HG03066 (cell line): ENCODE measurements around the gene DBNDD1.

Source experiments
- ATAC-seq: cut with Tn5 transposase; IDR thresholded peaks from one replicate; pipeline ENCODE4 v1.9.1; 2021; ENCODE audit warnings: low read depth; ENCODE audit not compliant: unreplicated experiment

The DBNDD1 gene

DNA sequence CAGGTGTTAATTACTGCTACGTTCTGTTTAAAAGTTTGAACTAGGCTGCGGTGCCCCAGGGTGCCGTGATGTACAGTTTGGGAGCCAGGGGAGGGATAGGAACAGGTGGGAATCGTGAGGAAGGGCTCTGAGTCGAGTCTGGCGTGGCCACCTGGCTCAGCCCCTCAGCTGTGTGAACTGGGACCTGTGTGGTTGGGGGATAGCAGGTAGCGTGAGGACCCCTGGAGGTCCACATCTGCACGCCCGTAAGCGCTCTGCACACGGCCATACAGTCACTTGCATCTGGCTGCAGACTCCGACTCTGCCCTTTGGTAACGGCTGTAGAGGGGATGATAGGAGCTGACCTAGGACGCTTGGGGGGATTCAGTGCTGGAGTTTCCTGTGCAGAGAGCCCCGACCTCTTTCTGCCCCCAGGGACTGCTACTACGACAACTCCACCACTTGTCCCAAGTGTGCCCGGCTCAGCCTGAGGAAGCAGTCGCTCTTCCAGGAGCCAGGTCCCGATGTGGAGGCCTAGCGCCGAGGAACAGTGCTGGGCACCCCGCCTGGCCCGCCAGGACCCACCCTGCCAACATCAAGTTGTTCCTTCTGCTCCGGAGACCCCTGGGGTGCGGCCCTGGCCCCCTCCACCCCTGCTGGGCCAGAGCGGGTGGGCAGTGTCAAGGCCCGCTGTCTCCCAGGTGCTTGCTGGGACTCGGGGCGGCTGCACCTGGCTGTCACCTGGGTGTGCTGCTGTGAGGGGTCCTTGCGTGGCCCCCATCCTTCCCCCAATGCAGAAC, 53.6 kb downstream of the DBNDD1 start:
- no peak for ATAC-seq

DNA sequence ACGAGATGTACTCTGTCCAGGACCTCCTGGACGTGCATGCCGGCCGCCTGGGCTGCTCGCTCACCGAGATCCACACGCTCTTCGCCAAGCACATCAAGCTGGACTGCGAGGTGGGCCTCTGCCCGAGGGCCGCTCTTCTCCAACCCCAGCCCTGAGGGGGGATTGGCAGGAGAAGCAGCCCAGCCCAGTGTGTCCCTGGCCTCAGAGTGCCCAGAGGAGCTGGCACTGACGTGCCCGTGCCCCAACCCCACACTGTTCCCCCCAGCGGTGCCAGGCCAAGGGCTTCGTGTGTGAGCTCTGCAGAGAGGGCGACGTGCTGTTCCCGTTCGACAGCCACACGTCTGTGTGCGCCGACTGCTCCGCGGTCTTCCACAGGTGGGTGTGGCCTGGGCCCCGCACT, 55.1 kb downstream of the DBNDD1 start:
- ATAC-seq: no peak

GRCh38 chr16:89962754-89963498, 56.3 kb downstream of the DBNDD1 start:
- no peak for ATAC-seq

GRCh38 chr16:89961920-89962319, 57.3 kb downstream of the DBNDD1 start:
- ATAC-seq: no peak

- no peak for ATAC-seq
These were observed 58.3 kb downstream of the DBNDD1 start for GRCh38 chr16:89960966-89961365.

DNA sequence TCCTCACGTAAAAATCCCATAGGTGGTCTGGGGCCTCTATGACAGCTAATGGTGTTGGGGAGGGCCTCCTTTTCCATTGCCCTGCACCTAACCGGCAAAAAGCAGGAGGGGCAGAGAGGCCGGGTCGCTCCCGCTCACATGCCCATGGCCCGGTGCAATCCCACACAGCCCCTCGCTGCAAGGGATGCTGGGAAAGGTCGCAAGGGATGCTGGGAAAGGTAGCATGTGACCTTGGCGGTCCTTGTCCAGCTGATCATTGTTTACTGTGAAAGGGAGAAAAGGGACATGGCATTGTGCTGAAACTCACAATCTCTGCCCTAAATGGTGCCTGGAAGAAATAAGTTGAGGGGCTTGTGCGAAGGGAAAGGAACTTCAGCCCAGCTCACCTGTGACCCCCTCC, 60.7 kb downstream of the DBNDD1 start:
- ATAC-seq: no peak

DNA sequence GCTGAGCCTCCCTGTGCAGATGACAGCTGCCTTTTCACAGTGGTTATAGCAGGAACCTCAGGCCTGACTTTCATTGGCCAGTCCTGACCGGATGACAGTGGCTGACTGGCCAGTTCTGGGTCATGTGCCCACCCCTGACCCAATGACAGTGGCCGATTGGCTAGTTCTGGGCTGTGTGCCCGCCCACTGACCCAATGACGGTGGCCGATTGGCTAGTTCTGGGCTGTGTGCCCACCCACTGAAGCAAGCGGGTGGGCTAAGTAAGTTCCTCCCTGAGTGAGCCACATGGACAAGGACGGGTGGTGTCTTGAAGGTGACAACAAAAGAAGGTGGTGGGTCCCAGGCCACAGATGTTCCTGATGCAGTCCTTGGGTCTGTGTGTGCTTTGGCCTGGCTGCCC, 61.2 kb downstream of the DBNDD1 start:
- ATAC-seq: no peak

GRCh38 chr16:89957216-89957785, 62.0 kb downstream of the DBNDD1 start:
- ATAC-seq: no peak

DNA sequence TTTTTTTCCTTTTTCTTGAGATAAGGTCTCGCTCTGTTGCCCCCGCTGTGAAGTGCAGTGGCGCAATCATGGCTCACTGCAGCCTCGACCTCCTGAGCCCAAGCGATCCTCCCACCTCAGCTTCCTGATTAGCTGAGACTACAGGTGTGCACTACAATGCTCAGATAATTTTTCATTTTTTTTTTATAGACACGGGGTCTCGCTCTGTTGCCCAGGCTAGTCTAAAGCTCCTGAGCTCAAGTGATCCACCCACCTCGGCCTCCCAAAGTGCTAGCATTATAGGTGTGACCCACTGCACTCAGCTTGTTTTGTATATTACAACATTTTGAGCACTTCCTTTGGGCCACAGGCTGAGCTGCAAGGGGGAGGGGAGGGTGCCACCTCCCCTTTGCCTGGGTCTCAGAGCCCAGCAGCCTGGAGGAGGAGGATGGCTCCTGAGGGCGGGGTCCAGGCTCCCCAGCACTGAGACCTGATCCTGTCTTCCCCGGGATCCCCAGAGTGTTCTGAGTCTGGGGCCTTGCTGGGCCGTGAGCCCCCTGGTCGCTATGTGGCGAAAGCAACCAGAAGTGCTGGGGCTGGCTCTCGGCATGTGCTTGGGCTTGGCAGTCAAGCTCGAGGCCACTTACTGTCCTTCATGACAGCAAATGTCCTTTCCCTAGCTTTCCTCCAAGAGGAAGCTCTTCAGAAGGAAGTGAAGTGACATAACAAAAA, 62.6 kb downstream of the DBNDD1 start:
- no peak for ATAC-seq

- ATAC-seq: no peak
These were observed 64.1 kb downstream of the DBNDD1 start for GRCh38 chr16:89955001-89955685.
